Mucosa of descending colon (tissue), 3 donors: ENCODE results near the gene PATJ. TPM values are rescaled to one million over a fixed set of nuclear protein-coding genes. Genes with fewer than 3 reads are reported as not detected.

Experiments used
- ATAC-seq: fragments of 200-7000 bp; cut with Tn5 transposase; one replicate; pipeline ENCODE4 v1.9.1; 2020; ENCODE audit warnings: mild to moderate bottlenecking, moderate library complexity
- DNase-seq, 3 donors: peaks; one replicate each; pipeline ENCODE4 v3.0.0-alpha.2; 2020
- H3K36me3 ChIP-seq: fragments of 200-600 bp; one replicate; pipeline ENCODE4 v1.8.0; 2021; ENCODE audit warnings: low read depth, mild to moderate bottlenecking
- H3K4me1 ChIP-seq: fragments of 200-600 bp; one replicate; pipeline ENCODE4 v1.8.0; 2021; ENCODE audit warnings: low read depth, mild to moderate bottlenecking
- H3K4me3 ChIP-seq: fragments of 200-600 bp; one replicate; pipeline ENCODE4 v1.8.0; 2021; ENCODE audit warnings: mild to moderate bottlenecking
- H3K9me3 ChIP-seq: fragments of 200-600 bp; one replicate; pipeline ENCODE4 v1.8.0; 2021; ENCODE audit warnings: mild to moderate bottlenecking
- CTCF ChIP-seq: fragments of 200-600 bp; IDR thresholded peaks from one replicate; pipeline ENCODE4 v1.8.0; 2022; ENCODE audit warnings: antibody characterized with exemption, mild to moderate bottlenecking
- intact Hi-C, 2 donors: fragments of 100-400 bp; cut with DNase I in 1 of 2; cut with micrococcal nuclease in 1 of 2; formaldehyde crosslinking; loops; one replicate each; pipeline versions ENCODE4 v1.11.0 to v1.11.1; 2022; cut with DNase I, micrococcal nuclease
- total RNA-seq, 3 donors: library from RNA; stranded (reverse); fragmentation: NEBNext Ultra II Directional in 2 of 3; extraction: Animal tissue kit (Norgen Biotek cat#: 25700) in 2 of 3; gene quantifications; one replicate each; pipeline versions ENCODE4 v1.2.1 to v1.2.4, GENCODE V29; 2021 to 2023
- donor health status: DM: no; HTN: no; CAD: no; lungs with moderate emphysema.
- donor health status: DM: no; HTN: no; CAD: no.
- donor health status: DM: no; HTN: yes; CAD: no.

Gene PATJ
- total RNA-seq, 3 donors from 2014 or later, result 58.6 to 112 (median 65.9) TPM

DNA sequence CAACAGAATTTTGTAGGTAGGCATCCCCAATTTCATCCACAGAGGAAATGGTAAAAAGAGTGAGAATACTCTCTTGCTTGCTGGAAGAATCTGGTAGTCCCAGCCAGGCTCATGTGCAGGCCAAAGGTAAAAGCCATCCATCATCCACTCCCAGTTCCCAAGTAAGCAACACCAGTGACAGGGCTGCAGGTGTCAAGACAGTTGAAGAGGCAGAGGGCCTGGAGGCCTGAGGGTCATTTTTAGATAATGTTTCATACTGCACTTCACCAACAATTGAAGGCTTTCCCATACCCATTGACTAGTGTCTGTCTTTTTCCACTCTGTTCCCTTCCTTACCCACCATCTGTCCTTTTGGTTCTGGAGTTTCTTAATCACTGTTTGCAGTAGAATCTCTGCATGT is 310.7 kb downstream of the PATJ start:
- no peaks in the 10 kb centered on the region for H3K9me3 ChIP-seq
- H3K36me3 ChIP-seq, result no peaks in the 10 kb centered on the region
- ATAC-seq (no peak), DNase-seq (no peak)
- H3K4me1 ChIP-seq, result no peaks in the 10 kb centered on the region
- H3K4me3 ChIP-seq, result no peak overlapping the region
- intact Hi-C loops, result no loop called here
- TF ChIP-seq CTCF, result no peak

DNA sequence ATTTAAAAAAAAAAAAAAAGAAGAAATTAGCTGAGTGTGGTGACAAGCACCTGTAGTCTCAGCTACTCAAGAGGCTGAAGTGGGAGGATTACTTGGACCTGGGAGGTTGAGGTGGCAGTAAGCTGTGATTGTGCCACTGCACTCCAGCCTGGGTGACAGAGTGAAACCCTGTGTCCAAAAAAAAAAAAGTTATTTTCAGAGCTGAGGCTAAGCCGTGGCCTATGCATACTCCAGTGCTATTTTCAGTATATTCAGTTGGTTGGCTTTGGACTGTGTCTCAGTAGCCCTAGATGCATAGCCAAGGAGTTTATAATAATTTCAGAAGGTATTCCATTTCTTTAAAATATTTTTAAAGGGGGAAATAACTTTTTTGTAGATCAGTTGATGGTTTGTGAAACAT is 311.9 kb downstream of the PATJ start:
- intact Hi-C loops, result no loop called here
- no peak for TF ChIP-seq CTCF
- no peaks in the 10 kb centered on the region for H3K4me1 ChIP-seq

GRCh38 chr1:62057230-62057629 is 314.9 kb downstream of the PATJ start:
- ATAC-seq (no peak), DNase-seq (no peak)
- no peak overlapping the region for H3K4me3 ChIP-seq
- intact Hi-C loops, result no loop called here
- no peaks in the 10 kb centered on the region for H3K4me1 ChIP-seq
- H3K9me3 ChIP-seq, result no peaks in the 10 kb centered on the region
- TF ChIP-seq CTCF, result no peak
- H3K36me3 ChIP-seq, result no peaks in the 10 kb centered on the region

More for the DNA sequence above, 311.9 kb downstream of the PATJ start:
- ATAC-seq, result no peak
- Histone ChIP-seq H3K36me3 (no peaks in the 10 kb centered on the region), H3K9me3 (no peaks in the 10 kb centered on the region), H3K4me3 (no peak overlapping the region)
- DNase-seq, result no peak

DNA sequence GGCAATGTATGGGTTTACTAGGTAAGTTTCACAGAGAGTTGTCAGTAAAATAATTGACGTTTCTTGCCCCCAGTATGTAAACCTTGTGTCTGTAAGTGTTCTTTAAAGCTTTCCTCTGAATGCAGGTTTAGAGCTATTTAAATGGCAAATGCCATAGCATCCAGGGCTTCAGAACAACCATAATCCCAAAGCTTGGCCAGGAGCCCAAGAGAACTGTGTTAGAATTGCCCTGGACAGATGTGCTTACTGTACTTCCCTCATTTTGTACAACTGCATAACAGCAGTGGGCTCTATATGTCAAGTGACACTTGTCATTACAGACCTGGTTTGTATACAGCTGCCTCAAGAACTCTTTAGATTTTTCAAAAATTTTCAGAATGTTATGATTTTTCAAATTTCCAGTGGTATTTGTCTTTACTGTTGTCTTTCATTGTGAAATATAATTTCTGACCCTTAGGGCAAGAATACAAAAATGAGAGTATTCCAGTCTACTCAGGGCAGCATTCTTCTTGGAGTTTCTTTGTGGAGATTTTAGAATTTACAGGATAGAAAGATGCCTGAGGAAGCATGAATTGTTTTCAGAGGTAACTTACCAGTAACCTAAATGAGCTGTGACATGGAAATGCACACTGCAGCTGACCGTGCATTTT is 315.5 kb downstream of the PATJ start:
- no peak overlapping the region for H3K4me3 ChIP-seq
- ATAC-seq, result no peak

DNA sequence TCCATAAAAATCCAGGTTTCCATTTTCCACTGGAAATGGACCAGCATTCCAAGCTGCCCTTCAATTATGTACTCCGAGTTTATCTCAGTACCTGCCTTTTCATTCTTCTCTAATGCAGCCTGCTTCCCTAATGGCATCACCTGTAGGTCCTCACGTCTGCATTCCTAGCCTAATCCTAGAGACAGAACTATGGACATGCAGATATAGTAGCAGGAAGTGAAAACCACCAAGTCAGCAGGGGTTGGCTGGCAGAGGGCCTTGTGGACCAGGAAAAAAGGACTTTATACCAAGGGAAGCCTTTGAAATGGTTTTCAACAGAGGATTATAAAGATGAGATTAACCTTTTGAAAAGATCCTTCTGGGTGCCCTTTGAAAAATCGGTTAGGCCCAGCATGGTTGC is 316.7 kb downstream of the PATJ start:
- intact Hi-C loops, result no loop called here
- no peak for ATAC-seq
- TF ChIP-seq CTCF, result no peak
- no peak for DNase-seq
- Histone ChIP-seq H3K4me3 (no peak overlapping the region), H3K4me1 (no peaks in the 10 kb centered on the region), H3K9me3 (no peaks in the 10 kb centered on the region), H3K36me3 (no peaks in the 10 kb centered on the region)

More for the DNA sequence above, 315.5 kb downstream of the PATJ start:
- H3K4me1 ChIP-seq, result no peaks in the 10 kb centered on the region
- intact Hi-C loops, result no loop called here
- H3K9me3 ChIP-seq, result no peaks in the 10 kb centered on the region
- TF ChIP-seq CTCF, result no peak
- no peaks in the 10 kb centered on the region for H3K36me3 ChIP-seq
- DNase-seq, result no peak

GRCh38 chr1:62062087-62062486 is 319.8 kb downstream of the PATJ start:
- no peaks in the 10 kb centered on the region for H3K9me3 ChIP-seq
- DNase-seq, result no peak
- intact Hi-C loops, result no loop called here
- no peaks in the 10 kb centered on the region for H3K4me1 ChIP-seq
- H3K4me3 ChIP-seq, result no peak overlapping the region
- TF ChIP-seq CTCF, result no peak
- no peak for ATAC-seq
- no peaks in the 10 kb centered on the region for H3K36me3 ChIP-seq
